Prostate gland (tissue), 2 donors: ENCODE results near the gene LIX1L.

Experiments
- CTCF ChIP-seq, 4 experiments: fragments of 200-600 bp in 2 of 4; fragments of 450-650 bp in 2 of 4; sonication (generic) in 2 of 4; IDR thresholded peaks; 1 replicate in 3 of 4; 2 replicates in 1 of 4; pipeline ENCODE4 v1.5.1; 2016 to 2019; ENCODE audit warnings: antibody characterized with exemption in 4 of 4, mild to moderate bottlenecking in 2 of 4, moderate library complexity in 2 of 4
- POLR2A ChIP-seq: fragments of 450-650 bp; IDR thresholded peaks from one replicate; pipeline ENCODE4 v1.6.1; 2016; ENCODE audit warnings: antibody characterized with exemption, mild to moderate bottlenecking

- TF ChIP-seq CTCF (IDR thresholded peaks at IDR 0.05) (no peak), POLR2A (no peak)
Measured at GRCh38 chr1:145942405-145942804, 15.4 kb downstream of the LIX1L start.
